GM18517 (cell line): Measurements from ENCODE around the gene PAM.

Experiments used
- ATAC-seq: cut with Tn5 transposase; IDR thresholded peaks from one replicate; pipeline ENCODE4 v1.9.1; 2021; ENCODE audit warnings: mild to moderate bottlenecking, moderate library complexity; ENCODE audit not compliant: unreplicated experiment

PAM gene

GRCh38 chr5:102807878-102808502 is 52.9 kb downstream of the PAM start:
- ATAC-seq, result no peak

GRCh38 chr5:102809033-102809432 is 53.9 kb downstream of the PAM start:
- ATAC-seq, result no peak

- no peak for ATAC-seq
Measured at GRCh38 chr5:102811972-102812371, 56.9 kb downstream of the PAM start.

GRCh38 chr5:102813740-102814139 is 58.6 kb downstream of the PAM start:
- no peak for ATAC-seq

- no peak for ATAC-seq
Measured at GRCh38 chr5:102815084-102815483, 60.0 kb downstream of the PAM start.

- no peak for ATAC-seq
Measured at GRCh38 chr5:102815540-102816332, 60.6 kb downstream of the PAM start.

GRCh38 chr5:102818345-102818744 is 63.2 kb downstream of the PAM start:
- ATAC-seq, result no peak

- no peak for ATAC-seq
Measured at GRCh38 chr5:102818934-102819333, 63.8 kb downstream of the PAM start.

- ATAC-seq, result no peak
Measured at GRCh38 chr5:102819634-102820033, 64.5 kb downstream of the PAM start.

GRCh38 chr5:102823441-102823874 is 68.4 kb downstream of the PAM start:
- no peak for ATAC-seq

- ATAC-seq, result no peak
Measured at GRCh38 chr5:102826629-102827028, 71.5 kb downstream of the PAM start.

- no peak for ATAC-seq
Measured at GRCh38 chr5:102830241-102830640, 75.1 kb downstream of the PAM start.

- no peak for ATAC-seq
Measured at GRCh38 chr5:102832445-102832844, 77.3 kb downstream of the PAM start.

GRCh38 chr5:102833146-102833545 is 78.0 kb downstream of the PAM start:
- no peak for ATAC-seq

- ATAC-seq, result no peak
Measured at GRCh38 chr5:102834438-102834964, 79.4 kb downstream of the PAM start.

GRCh38 chr5:102835717-102836116 is 80.6 kb downstream of the PAM start:
- no peak for ATAC-seq

- ATAC-seq, result no peak
Measured at GRCh38 chr5:102841021-102841420, 85.9 kb downstream of the PAM start.

GRCh38 chr5:102843997-102844396 is 88.9 kb downstream of the PAM start:
- ATAC-seq, result no peak

- ATAC-seq, result no peak
Measured at GRCh38 chr5:102845041-102845440, 89.9 kb downstream of the PAM start.

- ATAC-seq, result no peak
Measured at GRCh38 chr5:102850503-102850902, 95.4 kb downstream of the PAM start.

GRCh38 chr5:102853680-102854079 is 98.6 kb downstream of the PAM start:
- ATAC-seq, result no peak

- no peak for ATAC-seq
Measured at GRCh38 chr5:102855681-102856388, 100.7 kb downstream of the PAM start.
